K562 (cell line): ENCODE measurements around the gene NFKBIB. TPM values are rescaled to one million over a fixed set of nuclear protein-coding genes. Genes with fewer than 3 reads are reported as not detected.

ENCODE experiments used
- ADNP ChIP-seq: fragments of 200-800 bp; sonication (Bioruptor generic); IDR thresholded peaks from 2 replicates; pipeline ENCODE4 v1.6.1; 2016; ENCODE audit warnings: missing genetic modification characterization, missing compliant biosample characterization
- CREB1 ChIP-seq, 2 experiments: sonication (generic) in 1 of 2; formaldehyde crosslinking in 1 of 2; IDR thresholded peaks; 2 replicates each; pipeline versions ENCODE4 v1.6.1 to v1.8.0; 2012 to 2022; ENCODE audit warnings: inconsistent platforms in 1 of 2, mild to moderate bottlenecking in 1 of 2, missing genetic modification reagents in 1 of 2, moderate library complexity in 1 of 2
- CTCFL ChIP-seq: IDR thresholded peaks from 2 replicates; pipeline ENCODE4 v1.6.1; 2011; ENCODE audit warnings: borderline replicate concordance, low read depth, mild to moderate bottlenecking, moderate library complexity, low read length; ENCODE audit not compliant: insufficient read depth, poor library complexity, severe bottlenecking
- HDAC8 ChIP-seq: fragments of 450-650 bp; IDR thresholded peaks from 2 replicates; pipeline ENCODE4 v1.6.1; 2016; ENCODE audit warnings: mild to moderate bottlenecking, missing genetic modification characterization, moderate library complexity, missing compliant biosample characterization
- HMGN3 ChIP-seq: IDR thresholded peaks from 2 replicates; pipeline ENCODE4 v1.6.1; 2011; ENCODE audit warnings: borderline replicate concordance, low read depth, mild to moderate bottlenecking, mixed read lengths, low read length; ENCODE audit not compliant: insufficient read length; ENCODE audit errors: extremely low read depth
- IFI16 ChIP-seq: fragments of 250-450 bp; sonication (Bioruptor Pico); IDR thresholded peaks from 2 replicates; pipeline ENCODE4 v2.1.2; 2022; ENCODE audit warnings: mild to moderate bottlenecking, inconsistent platforms
- NCOA4 ChIP-seq: fragments of 450-650 bp; IDR thresholded peaks from 2 replicates; pipeline ENCODE4 v1.6.1; 2018; ENCODE audit warnings: mild to moderate bottlenecking; ENCODE audit not compliant: partially characterized antibody
- NUFIP1 ChIP-seq: fragments of 450-650 bp; IDR thresholded peaks from 2 replicates; pipeline ENCODE4 v1.6.1; 2018; ENCODE audit not compliant: partially characterized antibody
- RBM22 ChIP-seq: fragments of 200-400 bp; formaldehyde crosslinking; IDR thresholded peaks from 2 replicates; pipeline ENCODE4 v1.6.1; 2018; ENCODE audit warnings: low read length, low read depth; ENCODE audit not compliant: poor library complexity, severe bottlenecking
- RFX7 ChIP-seq: fragments of 250-450 bp; sonication (Bioruptor Pico); IDR thresholded peaks from 2 replicates; pipeline ENCODE4 v1.5.1; 2021; ENCODE audit warnings: mild to moderate bottlenecking
- RNF2 ChIP-seq: sonication (generic); IDR thresholded peaks from 2 replicates; pipeline ENCODE4 v1.6.1; 2016
- SMARCC2 ChIP-seq: fragments of 450-650 bp; IDR thresholded peaks from 2 replicates; pipeline ENCODE4 v1.6.1; 2017; ENCODE audit warnings: antibody characterized with exemption, moderate library complexity, mild to moderate bottlenecking, low read depth
- TAF9B ChIP-seq: fragments of 450-650 bp; IDR thresholded peaks from 2 replicates; pipeline ENCODE4 v1.6.1; 2018; ENCODE audit warnings: mild to moderate bottlenecking; ENCODE audit not compliant: partially characterized antibody
- ZNF644 ChIP-seq: fragments of 200-800 bp; sonication (Bioruptor generic); IDR thresholded peaks from 2 replicates; pipeline ENCODE4 v1.6.1; 2016; ENCODE audit warnings: low read depth, missing genetic modification characterization, missing compliant biosample characterization
- ZSCAN32 ChIP-seq: fragments of 450-650 bp; formaldehyde crosslinking; IDR thresholded peaks from 2 replicates; pipeline ENCODE4 v1.4.0; 2020; ENCODE audit warnings: mild to moderate bottlenecking, moderate library complexity
- polyA plus RNA-seq, 8 experiments: library from polyadenylated mRNA; depleted of rRNA in 4 of 8; stranded (reverse) in 5 of 8; unstranded in 3 of 8; fragments of >200 nt; fragmentation: Nextera tagmentation in 2 of 8; fragmentation: Illumina TruSeq in 1 of 8; extraction: Ambion mirVana in 2 of 8; extraction: Trizol in 1 of 8; gene quantifications; 2 replicates each; pipeline versions ENCODE4 v1.2.1 to v1.2.3, GENCODE V29; 2011 to 2014; ENCODE audit warnings: inconsistent platforms in 1 of 8, missing spikeins in 1 of 8
- total RNA-seq, 7 experiments: library from RNA; depleted of rRNA in 6 of 7; stranded (reverse); fragments of >200 nt in 6 of 7; fragmentation: Illumina TruSeq in 2 of 7; extraction: Trizol in 2 of 7; gene quantifications; 2 replicates each; pipeline versions ENCODE4 v1.2.1 to v1.2.3, GENCODE V29; 2011 to 2021; ENCODE audit warnings: low replicate concordance in 1 of 7
- TF ChIP-seq, protein P1 (sequence below): sonication (generic); formaldehyde crosslinking; IDR thresholded peaks from 2 replicates; pipeline ENCODE4 v1.8.0; 2022; ENCODE audit warnings: missing genetic modification reagents, mild to moderate bottlenecking, moderate library complexity, borderline replicate concordance
- TF ChIP-seq, protein P2 (sequence below): sonication (generic); formaldehyde crosslinking; IDR thresholded peaks from 2 replicates; pipeline ENCODE4 v1.8.0; 2022; ENCODE audit warnings: mild to moderate bottlenecking, missing genetic modification reagents
- TF ChIP-seq, protein P3 (sequence below): IDR thresholded peaks from 2 replicates; pipeline ENCODE4 v1.6.1; 2012; ENCODE audit warnings: low read depth, low read length, improper control_type of control experiment, borderline replicate concordance

The NFKBIB gene
- total and polyA plus RNA-seq, 9 of the 15 experiments (the other 6 are each of a cell fraction or from before 2014, with no cell fraction given), result 1.5 to 44.9 (median 10.4) TPM

- TF ChIP-seq HMGN3 (no peak), RBM22 (no peak), ZSCAN32 (CRISPR knock-in tag) (no peak), IFI16 (CRISPR knock-in tag) (no peak), CTCFL (no peak), ADNP (peak; percentile 83), SMARCC2 (0 out of 2 replicates have a peak, but pooled peaks have one; percentile 33), CREB1 (IDR thresholded peaks at IDR 0.05) (no peak), CREB1 (CRISPR knock-in tag; IDR thresholded peaks at IDR 0.05) (no peak), ZNF644 (peak; percentile 2; the same call in 1 of the 2 replicates), NUFIP1 (peak; percentile 80), RFX7 (no peak), RNF2 (peak; percentile 76; the same call in 1 of the 2 replicates), HDAC8 (tag) (no peak), TAF9B (peak; percentile 68), NCOA4 (no peak)
- TF ChIP-seq, protein P1, sequence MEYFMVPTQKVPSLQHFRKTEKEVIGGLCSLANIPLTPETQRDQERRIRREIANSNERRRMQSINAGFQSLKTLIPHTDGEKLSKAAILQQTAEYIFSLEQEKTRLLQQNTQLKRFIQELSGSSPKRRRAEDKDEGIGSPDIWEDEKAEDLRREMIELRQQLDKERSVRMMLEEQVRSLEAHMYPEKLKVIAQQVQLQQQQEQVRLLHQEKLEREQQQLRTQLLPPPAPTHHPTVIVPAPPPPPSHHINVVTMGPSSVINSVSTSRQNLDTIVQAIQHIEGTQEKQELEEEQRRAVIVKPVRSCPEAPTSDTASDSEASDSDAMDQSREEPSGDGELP, result peak; percentile 52
- TF ChIP-seq, protein P2, sequence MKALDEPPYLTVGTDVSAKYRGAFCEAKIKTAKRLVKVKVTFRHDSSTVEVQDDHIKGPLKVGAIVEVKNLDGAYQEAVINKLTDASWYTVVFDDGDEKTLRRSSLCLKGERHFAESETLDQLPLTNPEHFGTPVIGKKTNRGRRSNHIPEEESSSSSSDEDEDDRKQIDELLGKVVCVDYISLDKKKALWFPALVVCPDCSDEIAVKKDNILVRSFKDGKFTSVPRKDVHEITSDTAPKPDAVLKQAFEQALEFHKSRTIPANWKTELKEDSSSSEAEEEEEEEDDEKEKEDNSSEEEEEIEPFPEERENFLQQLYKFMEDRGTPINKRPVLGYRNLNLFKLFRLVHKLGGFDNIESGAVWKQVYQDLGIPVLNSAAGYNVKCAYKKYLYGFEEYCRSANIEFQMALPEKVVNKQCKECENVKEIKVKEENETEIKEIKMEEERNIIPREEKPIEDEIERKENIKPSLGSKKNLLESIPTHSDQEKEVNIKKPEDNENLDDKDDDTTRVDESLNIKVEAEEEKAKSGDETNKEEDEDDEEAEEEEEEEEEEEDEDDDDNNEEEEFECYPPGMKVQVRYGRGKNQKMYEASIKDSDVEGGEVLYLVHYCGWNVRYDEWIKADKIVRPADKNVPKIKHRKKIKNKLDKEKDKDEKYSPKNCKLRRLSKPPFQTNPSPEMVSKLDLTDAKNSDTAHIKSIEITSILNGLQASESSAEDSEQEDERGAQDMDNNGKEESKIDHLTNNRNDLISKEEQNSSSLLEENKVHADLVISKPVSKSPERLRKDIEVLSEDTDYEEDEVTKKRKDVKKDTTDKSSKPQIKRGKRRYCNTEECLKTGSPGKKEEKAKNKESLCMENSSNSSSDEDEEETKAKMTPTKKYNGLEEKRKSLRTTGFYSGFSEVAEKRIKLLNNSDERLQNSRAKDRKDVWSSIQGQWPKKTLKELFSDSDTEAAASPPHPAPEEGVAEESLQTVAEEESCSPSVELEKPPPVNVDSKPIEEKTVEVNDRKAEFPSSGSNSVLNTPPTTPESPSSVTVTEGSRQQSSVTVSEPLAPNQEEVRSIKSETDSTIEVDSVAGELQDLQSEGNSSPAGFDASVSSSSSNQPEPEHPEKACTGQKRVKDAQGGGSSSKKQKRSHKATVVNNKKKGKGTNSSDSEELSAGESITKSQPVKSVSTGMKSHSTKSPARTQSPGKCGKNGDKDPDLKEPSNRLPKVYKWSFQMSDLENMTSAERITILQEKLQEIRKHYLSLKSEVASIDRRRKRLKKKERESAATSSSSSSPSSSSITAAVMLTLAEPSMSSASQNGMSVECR, result no peak
- TF ChIP-seq, protein P3, sequence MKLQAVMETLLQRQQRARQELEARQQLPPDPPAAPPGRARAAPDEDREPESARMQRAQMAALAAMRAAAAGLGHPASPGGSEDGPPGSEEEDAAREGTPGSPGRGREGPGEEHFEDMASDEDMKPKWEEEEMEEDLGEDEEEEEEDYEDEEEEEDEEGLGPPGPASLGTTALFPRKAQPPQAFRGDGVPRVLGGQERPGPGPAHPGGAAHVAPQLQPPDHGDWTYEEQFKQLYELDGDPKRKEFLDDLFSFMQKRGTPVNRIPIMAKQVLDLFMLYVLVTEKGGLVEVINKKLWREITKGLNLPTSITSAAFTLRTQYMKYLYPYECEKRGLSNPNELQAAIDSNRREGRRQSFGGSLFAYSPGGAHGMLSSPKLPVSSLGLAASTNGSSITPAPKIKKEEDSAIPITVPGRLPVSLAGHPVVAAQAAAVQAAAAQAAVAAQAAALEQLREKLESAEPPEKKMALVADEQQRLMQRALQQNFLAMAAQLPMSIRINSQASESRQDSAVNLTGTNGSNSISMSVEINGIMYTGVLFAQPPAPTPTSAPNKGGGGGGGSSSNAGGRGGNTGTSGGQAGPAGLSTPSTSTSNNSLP, result no peak
Observed at GRCh38 chr19:38862321-38863059, 37.3 kb upstream of the NFKBIB start (continued).
